HEK293 (cell line): Measurements from ENCODE around the gene SCAF1.

Experiments used
- FEZF1 ChIP-seq: fragments of 450-650 bp; formaldehyde crosslinking; IDR thresholded peaks from 2 replicates; pipeline ENCODE4 v1.5.1; 2016; ENCODE audit warnings: missing biosample characterization, missing genetic modification characterization
- GLIS2 ChIP-seq: fragments of 450-650 bp; formaldehyde crosslinking; IDR thresholded peaks from 2 replicates; pipeline ENCODE4 v1.5.1; 2016; ENCODE audit warnings: missing biosample characterization, missing genetic modification characterization
- KLF17 ChIP-seq: fragments of 450-650 bp; formaldehyde crosslinking; IDR thresholded peaks from 2 replicates; pipeline ENCODE4 v1.5.1; 2016; ENCODE audit warnings: missing biosample characterization, missing genetic modification characterization
- KLF8 ChIP-seq: fragments of 450-650 bp; formaldehyde crosslinking; IDR thresholded peaks from 2 replicates; pipeline ENCODE4 v1.5.1; 2016; ENCODE audit warnings: missing biosample characterization, missing genetic modification characterization
- OSR2 ChIP-seq: fragments of 450-650 bp; formaldehyde crosslinking; IDR thresholded peaks from 2 replicates; pipeline ENCODE4 v1.5.1; 2016; ENCODE audit warnings: missing biosample characterization, missing genetic modification characterization
- OVOL3 ChIP-seq: fragments of 450-650 bp; formaldehyde crosslinking; IDR thresholded peaks from 2 replicates; pipeline ENCODE4 v1.5.1; 2016; ENCODE audit warnings: missing biosample characterization, missing genetic modification characterization
- PATZ1 ChIP-seq: fragments of 450-650 bp; formaldehyde crosslinking; IDR thresholded peaks from 2 replicates; pipeline ENCODE4 v1.5.1; 2016; ENCODE audit warnings: missing biosample characterization, missing genetic modification characterization
- SCRT2 ChIP-seq: fragments of 450-650 bp; formaldehyde crosslinking; IDR thresholded peaks from 2 replicates; pipeline ENCODE4 v1.5.1; 2016; ENCODE audit warnings: missing biosample characterization, missing genetic modification characterization
- SP2 ChIP-seq: fragments of 450-650 bp; formaldehyde crosslinking; IDR thresholded peaks from 2 replicates; pipeline ENCODE4 v1.5.1; 2016; ENCODE audit warnings: missing biosample characterization, missing genetic modification characterization
- ZBTB10 ChIP-seq: fragments of 450-650 bp; formaldehyde crosslinking; IDR thresholded peaks from 2 replicates; pipeline ENCODE4 v1.5.1; 2016; ENCODE audit warnings: missing biosample characterization, missing genetic modification characterization
- ZBTB11 ChIP-seq: fragments of 450-650 bp; formaldehyde crosslinking; conservative IDR thresholded peaks from 2 replicates; pipeline ENCODE4 v1.5.1; 2016; ENCODE audit warnings: low read depth, missing biosample characterization, missing genetic modification characterization
- ZBTB17 ChIP-seq: fragments of 450-650 bp; formaldehyde crosslinking; IDR thresholded peaks from 2 replicates; pipeline ENCODE4 v1.5.1; 2016; ENCODE audit warnings: missing biosample characterization, missing genetic modification characterization
- ZBTB21 ChIP-seq: fragments of 450-650 bp; formaldehyde crosslinking; IDR thresholded peaks from 2 replicates; pipeline ENCODE4 v1.5.1; 2017; ENCODE audit warnings: missing biosample characterization, missing genetic modification characterization
- ZBTB44 ChIP-seq: fragments of 450-650 bp; IDR thresholded peaks from 2 replicates; pipeline ENCODE4 v1.5.1; 2018; ENCODE audit warnings: missing biosample characterization, mild to moderate bottlenecking, missing genetic modification characterization
- ZBTB48 ChIP-seq: fragments of 450-650 bp; formaldehyde crosslinking; IDR thresholded peaks from 2 replicates; pipeline ENCODE4 v1.5.1; 2016; ENCODE audit warnings: missing biosample characterization, missing genetic modification characterization
- ZBTB7A ChIP-seq: fragments of 450-650 bp; formaldehyde crosslinking; IDR thresholded peaks from 2 replicates; pipeline ENCODE4 v1.5.1; 2016; ENCODE audit warnings: low read depth, missing biosample characterization, missing genetic modification characterization
- ZEB2 ChIP-seq: fragments of 450-650 bp; formaldehyde crosslinking; IDR thresholded peaks from 2 replicates; pipeline ENCODE4 v1.5.1; 2016; ENCODE audit warnings: missing biosample characterization, missing genetic modification characterization
- ZNF174 ChIP-seq: fragments of 450-650 bp; formaldehyde crosslinking; IDR thresholded peaks from 2 replicates; pipeline ENCODE4 v1.5.0; 2017; ENCODE audit warnings: missing biosample characterization, mild to moderate bottlenecking, missing genetic modification characterization
- ZNF175 ChIP-seq: fragments of 450-650 bp; formaldehyde crosslinking; IDR thresholded peaks from 2 replicates; pipeline ENCODE4 v1.5.1; 2016; ENCODE audit warnings: missing biosample characterization, missing genetic modification characterization
- ZNF24 ChIP-seq: fragments of 450-650 bp; formaldehyde crosslinking; IDR thresholded peaks from 2 replicates; pipeline ENCODE4 v1.5.1; 2016; ENCODE audit warnings: missing biosample characterization, missing genetic modification characterization
- ZNF561 ChIP-seq: fragments of 450-650 bp; IDR thresholded peaks from 2 replicates; pipeline ENCODE4 v1.5.1; 2018; ENCODE audit warnings: missing biosample characterization, missing genetic modification characterization, borderline replicate concordance
- ZNF610 ChIP-seq: fragments of 450-650 bp; formaldehyde crosslinking; IDR thresholded peaks from 2 replicates; pipeline ENCODE4 v1.5.1; 2016; ENCODE audit warnings: missing biosample characterization, missing genetic modification characterization, borderline replicate concordance
- ZNF629 ChIP-seq: fragments of 450-650 bp; formaldehyde crosslinking; IDR thresholded peaks from 2 replicates; pipeline ENCODE4 v1.5.1; 2017; ENCODE audit warnings: missing biosample characterization, missing genetic modification characterization
- ZNF639 ChIP-seq: fragments of 450-650 bp; formaldehyde crosslinking; IDR thresholded peaks from 2 replicates; pipeline ENCODE4 v1.5.1; 2016; ENCODE audit warnings: missing biosample characterization, missing genetic modification characterization
- ZNF660 ChIP-seq: fragments of 450-650 bp; IDR thresholded peaks from 2 replicates; pipeline ENCODE4 v1.5.1; 2018; ENCODE audit warnings: missing biosample characterization, mild to moderate bottlenecking, missing genetic modification characterization
- ZNF670 ChIP-seq: fragments of 450-650 bp; formaldehyde crosslinking; IDR thresholded peaks from 2 replicates; pipeline ENCODE4 v1.5.1; 2016; ENCODE audit warnings: missing biosample characterization, missing genetic modification characterization, low read depth
- ZNF843 ChIP-seq: fragments of 450-650 bp; formaldehyde crosslinking; IDR thresholded peaks from 2 replicates; pipeline ENCODE4 v1.5.1; 2016; ENCODE audit warnings: missing biosample characterization, missing genetic modification characterization
- ZXDB ChIP-seq: fragments of 450-650 bp; formaldehyde crosslinking; IDR thresholded peaks from 2 replicates; pipeline ENCODE4 v1.5.1; 2016; ENCODE audit warnings: missing biosample characterization, missing genetic modification characterization

Gene SCAF1

GRCh38 chr19:49640113-49640898, 1.7 kb upstream of the SCAF1 start, which contains the start of gene RRAS (continued):
- TF ChIP-seq ZNF660 (tag by site-specific recombination) (peak; percentile 89), ZNF629 (peak; percentile 93), ZBTB7A (peak; percentile 76; the same call in 1 of the 2 replicates), ZEB2 (tag by site-specific recombination) (peak; percentile 99), SCRT2 (tag by site-specific recombination) (peak; percentile 90), OVOL3 (peak; percentile 71; the same call in 1 of the 2 replicates), ZNF561 (tag by site-specific recombination) (peak; percentile 24; the same call in 1 of the 2 replicates), ZNF843 (peak; percentile 85), ZXDB (tag by site-specific recombination) (peak; percentile 92), ZBTB44 (tag by site-specific recombination) (peak; percentile 53), ZNF24 (tag by site-specific recombination) (peak; percentile 93), OSR2 (tag by site-specific recombination) (peak; percentile 83), PATZ1 (peak; percentile 100), KLF8 (tag by site-specific recombination) (peak; percentile 99), ZBTB48 (tag by site-specific recombination) (peak; percentile 80), KLF17 (tag by site-specific recombination) (peak; percentile 88), ZBTB17 (tag by site-specific recombination) (peak; percentile 88), ZBTB11 (tag by site-specific recombination) (peak; percentile 91), FEZF1 (tag by site-specific recombination) (0 out of 2 replicates have a peak, but pooled peaks have one; percentile 24), ZBTB10 (tag by site-specific recombination) (peak; percentile 97), ZBTB21 (tag by site-specific recombination) (peak; percentile 84), SP2 (peak; percentile 81), GLIS2 (tag by site-specific recombination) (peak; percentile 70), ZNF610 (no peak; the same call in 1 of the 2 replicates), ZNF174 (tag by site-specific recombination) (no peak), ZNF175 (tag by site-specific recombination) (no peak), ZNF670 (no peak), ZNF639 (tag by site-specific recombination) (peak; percentile 69; the same call in 1 of the 2 replicates)
